Stimulated activated naive CD4-positive, alpha-beta T cell (primary cell): Measurements from ENCODE around the gene SLC7A14.

Source experiments
- DNase-seq, 6 experiments: peaks; one replicate each; lab custom pipeline; 2025; lab: John Stamatoyannopoulos, UW

The SLC7A14 gene

DNA sequence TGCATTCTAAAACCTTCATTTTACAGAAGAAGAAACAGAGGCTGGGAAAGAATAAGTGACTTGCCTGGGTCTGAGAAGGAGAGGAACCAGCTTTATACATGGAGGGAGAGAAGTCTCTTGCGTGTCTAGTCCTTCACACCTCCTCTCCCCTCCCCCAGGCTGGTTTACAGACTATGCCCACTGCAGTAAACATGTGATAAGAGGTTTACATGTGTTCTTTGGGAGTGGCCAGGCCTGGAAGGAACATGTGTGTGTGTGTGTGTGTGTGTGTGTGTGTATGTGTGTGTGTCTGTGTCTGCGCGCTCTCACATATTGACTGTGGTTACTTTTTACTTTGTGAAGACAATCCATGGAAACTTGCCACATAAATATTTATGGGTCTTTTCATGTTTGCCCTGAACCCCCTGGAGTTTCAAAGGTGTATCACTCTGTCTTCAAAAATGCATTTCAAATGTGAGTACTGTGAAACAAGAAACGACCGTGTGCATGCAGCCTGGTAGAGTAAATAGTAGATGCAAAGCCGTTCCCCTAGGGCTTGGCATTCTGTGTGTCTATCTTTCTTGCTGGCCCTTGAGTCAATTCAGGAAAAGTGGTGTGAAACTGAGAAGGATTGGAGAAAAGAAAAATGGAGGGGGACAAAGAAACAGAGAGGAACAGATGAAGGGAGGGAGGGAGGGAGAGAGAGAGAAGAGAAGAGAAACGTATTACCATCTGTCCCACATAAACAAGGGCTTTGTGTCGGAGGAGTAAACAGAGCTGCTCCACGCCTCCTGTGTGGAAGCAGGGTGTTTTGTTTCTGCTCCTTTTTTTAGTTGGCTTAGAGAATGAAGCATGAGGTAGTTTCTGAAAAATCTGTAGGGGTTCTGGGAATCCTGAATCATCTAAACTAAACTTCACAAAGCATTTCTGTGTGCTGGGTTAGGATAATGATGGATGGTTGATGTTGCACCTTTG lies 115.5 kb downstream of the SLC7A14 start:
- no peak for DNase-seq

DNA sequence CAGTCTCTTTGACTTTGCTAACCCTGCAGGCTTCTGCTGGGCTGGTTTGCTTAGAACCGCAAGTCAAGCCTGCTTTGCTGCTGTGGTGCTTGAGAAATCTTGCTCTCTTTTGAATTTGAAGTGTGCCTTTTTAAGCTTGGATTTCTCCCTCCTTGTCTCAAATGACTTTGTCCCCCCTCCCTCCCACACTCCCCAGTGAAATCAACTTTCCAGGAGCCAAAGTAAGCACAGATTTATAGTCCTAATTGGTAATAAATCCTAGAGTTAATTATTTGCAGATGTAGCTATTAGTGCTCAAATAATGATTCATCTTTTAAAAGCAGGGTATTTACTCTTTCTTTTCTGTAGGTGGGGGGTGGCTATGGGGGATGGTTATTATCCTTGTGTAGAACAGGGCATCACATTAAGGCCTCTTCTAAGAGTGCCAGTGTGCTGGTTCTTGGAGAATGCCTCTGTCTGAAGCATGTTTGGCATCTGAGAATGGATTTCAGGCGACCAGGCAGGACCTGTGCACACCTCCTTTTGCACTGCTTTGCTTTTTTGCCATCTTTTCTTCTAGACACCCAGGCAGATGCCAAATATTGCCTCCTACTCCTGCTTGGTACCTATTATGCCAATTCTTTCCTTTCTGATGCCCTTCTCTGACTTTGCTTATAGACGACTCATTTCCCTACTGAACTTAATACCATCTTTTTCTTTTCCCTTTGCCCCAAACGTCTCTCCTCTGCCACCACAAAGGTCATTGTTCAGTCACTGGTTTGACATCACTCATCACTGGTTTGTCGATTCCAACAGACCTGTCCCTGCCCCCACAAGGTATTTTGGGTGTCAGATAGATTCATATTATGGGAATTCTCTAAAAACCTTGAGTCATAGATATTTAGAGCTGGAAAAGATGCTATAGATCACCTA lies 116.5 kb downstream of the SLC7A14 start:
- no peak for DNase-seq

DNA sequence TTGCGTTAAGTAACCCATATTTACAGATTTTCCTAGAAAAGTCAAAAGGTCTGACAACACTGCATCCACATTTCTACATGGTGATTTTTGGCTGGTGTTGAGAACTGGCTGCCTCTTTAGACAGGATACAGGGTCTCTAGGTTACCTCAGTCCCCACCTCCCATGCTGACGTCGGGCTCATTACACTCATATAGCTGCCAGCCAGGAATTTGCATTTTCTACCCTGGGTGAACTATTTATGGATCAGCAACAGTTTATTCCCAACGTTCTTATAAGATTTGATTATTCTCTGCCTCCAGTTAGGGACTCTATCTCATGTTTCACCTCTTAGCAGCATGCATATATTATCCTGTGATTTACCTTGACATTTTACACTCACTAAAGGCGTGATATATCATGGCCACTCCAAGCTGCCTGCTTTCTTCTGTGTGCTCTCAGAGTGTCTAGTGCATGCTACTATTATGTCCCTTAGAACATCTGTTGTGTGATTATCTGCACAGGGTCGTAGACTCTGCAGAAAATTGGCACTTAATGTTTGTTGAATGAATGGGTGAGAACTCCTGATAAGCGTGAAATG lies 118.2 kb downstream of the SLC7A14 start:
- DNase-seq = no peak

DNA sequence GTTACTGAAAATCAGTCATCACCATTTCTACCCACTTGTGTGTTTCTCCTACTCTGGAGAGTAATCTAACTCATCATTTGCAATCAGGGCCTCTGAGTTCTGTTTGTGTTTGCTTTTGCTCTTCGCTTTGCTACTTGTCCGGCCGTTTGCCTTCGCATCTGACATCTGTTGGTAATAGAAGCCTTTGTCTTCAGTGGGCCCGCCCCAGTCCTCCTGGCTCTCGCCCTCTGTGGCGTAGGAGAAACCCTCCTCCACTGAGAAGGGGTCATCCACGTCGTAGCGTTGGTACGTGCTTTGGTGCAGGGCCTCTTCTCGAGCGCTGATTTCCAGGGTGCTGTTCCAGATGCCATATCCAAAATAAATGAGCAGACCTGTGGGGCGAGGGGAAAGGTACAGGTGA lies 118.9 kb downstream of the SLC7A14 start:
- no peak for DNase-seq

DNA sequence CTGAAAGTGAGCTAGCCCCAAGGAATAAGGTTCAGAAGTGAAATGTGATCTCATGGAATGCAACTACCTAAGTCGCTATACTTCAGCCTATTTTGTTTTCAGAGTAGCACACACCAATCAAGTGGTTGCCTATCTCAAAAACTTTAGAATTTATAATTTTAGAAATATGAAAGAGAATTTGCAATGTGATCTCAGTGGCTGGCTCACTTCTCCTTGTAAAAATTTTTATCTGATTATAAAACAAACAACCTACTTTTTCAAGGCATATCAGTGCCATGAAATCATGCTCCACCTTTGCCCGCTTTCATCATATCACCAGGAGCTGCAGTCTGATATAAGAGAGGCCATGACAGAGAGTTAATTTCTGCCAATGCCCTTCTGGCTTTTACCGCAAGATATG lies 119.9 kb downstream of the SLC7A14 start:
- no peak for DNase-seq

DNA sequence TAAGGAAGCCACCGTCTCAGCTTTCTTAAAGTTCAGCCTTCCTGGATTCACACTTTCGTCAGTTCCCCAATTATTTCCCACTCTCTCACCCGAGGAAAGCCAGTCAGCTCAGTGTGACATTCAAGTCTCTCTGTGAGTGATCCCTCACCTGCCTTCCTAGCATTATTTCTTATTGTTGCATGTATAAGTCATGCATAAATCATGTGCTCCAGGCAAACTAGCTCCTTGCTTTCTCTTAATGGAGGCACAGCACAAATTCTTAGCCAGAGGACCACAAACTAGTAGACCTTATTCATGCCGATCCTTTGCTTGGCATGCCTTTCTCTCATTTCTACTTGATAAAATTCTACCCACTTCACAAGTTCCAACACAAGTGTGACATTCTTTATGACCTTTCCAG lies 122.9 kb downstream of the SLC7A14 start:
- no peak for DNase-seq

DNA sequence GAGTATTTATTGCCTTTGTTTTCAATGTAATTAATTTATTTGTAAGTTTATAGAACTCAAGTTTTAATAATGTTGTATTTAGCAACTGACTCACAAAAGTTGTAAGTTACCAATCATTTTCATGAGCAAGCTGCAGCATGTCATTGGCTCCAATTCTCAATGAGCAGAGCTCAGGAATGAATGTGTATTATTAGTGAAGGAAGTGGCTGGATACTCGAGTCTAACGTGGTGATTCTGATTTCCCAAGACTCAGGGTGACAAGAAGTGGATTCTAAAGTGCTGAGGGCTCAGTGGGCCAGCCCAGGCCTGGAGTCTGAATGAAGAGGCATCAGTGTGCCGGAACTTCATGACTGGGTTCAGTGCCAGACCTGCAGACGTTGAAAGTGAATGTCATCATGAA lies 127.6 kb downstream of the SLC7A14 start:
- no peak for DNase-seq

DNA sequence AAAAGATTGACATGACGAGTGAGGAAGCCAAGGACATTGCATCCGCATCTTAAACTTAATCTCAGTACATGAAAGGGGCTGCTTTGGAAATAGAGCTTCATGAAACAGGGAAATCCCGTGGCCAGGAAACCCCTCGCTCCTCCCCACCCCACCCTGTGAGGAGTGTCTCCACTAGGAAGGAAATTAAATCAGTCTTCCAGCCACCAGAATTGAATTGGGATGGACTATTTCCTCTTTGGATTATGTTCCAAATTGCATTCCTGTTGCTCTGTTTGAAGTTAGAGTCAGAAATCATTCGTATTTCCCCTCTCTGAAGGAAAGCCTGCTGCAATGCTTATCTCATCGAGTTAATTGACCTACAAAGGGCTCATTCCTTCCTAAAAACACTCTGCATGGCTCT lies 131.4 kb downstream of the SLC7A14 start:
- no peak for DNase-seq

DNA sequence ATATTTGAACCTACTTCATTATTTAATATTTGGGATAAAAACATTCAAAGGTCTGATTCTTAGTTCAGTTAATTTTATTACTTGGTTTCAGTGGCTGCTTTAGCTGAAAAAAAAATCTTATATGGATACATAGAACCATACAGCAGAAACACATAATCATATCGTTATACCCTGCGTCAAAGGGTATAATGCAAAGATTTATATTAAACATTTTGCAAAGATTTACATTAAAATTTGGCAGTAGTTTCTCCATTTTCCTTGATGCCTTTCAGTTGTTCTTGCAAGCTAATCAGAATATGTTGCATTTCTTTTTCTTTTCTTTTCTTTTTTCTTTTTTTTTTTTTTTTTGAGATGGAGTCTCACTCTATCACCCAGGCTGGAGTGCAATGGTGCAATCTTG lies 135.8 kb downstream of the SLC7A14 start:
- no peak for DNase-seq

DNA sequence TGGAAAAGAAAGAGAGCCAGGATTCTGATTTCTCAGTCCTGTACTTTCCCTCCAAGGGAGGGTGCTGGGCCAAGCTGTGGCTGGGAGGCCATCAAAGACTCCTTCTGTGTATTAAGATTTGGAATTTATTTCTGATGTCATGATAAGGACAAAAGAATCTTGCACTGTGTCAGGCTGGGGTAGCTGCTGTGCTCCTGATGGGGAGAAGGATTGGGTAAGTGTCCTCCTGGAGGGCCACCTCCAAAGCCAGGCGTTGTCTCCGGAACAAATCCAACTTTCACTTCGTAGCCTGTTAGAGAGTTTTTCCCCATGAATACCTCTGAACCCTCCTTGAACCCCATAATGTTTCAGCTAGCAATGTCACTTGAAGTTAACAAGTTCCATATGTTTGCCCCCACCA lies 137.3 kb downstream of the SLC7A14 start:
- DNase-seq = no peak

DNA sequence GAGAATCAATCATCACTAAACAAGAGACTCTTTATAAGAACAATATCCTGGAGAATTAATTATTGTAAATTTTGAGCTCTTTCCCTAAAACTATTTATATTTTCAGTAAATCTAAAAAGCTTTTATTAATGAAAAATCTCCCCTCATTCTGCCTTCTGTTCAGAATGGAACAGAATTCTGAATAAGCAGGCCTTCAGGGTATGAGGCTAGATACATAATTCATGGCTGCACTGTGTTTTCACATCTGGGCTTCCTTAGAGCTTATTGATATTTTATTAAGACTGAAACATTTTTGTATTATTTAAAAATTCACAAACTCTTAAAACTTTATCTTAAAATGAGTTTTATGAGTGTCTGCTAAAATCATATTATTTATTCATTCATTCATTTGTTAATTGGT lies 142.4 kb downstream of the SLC7A14 start:
- no peak for DNase-seq

DNA sequence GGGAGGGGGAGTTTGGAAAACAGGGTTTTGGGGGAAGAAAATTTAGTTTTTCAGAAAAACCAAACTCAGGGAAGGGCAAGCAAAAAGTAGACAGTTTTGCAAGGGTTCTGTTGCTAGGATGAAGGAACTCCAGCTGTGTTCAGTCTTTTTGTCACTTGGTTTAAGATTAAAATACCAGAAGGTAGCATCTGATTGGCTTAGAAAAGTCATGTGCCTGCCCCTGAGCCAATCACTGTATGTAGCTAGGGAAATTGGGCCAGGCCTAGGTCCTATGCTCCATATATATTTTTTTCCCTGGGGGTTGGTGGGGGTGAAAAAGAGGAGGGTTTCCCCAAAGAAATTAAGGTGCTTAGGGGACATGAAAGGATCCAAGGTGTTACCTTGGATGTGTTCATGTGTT lies 142.9 kb downstream of the SLC7A14 start:
- DNase-seq = no peak

DNA sequence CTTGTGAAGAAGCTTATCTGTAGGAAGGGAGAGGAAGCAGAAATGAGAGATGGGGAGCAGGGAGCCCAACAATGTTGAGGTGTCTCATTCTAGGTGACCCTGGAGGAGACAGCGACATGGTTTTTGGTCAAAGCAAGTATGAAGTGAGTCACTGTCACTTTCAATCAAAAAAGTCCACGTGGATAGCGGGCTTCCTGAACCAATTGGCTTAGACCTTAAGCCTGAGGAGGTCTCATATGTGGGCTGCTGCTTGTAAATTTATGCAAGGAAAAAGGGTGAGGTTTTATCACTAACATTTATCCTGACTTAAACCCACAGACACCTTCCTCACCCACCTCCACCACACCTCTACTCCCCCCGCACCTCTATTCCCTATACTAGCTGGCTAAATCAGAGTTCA lies 144.5 kb downstream of the SLC7A14 start:
- no peak for DNase-seq

DNA sequence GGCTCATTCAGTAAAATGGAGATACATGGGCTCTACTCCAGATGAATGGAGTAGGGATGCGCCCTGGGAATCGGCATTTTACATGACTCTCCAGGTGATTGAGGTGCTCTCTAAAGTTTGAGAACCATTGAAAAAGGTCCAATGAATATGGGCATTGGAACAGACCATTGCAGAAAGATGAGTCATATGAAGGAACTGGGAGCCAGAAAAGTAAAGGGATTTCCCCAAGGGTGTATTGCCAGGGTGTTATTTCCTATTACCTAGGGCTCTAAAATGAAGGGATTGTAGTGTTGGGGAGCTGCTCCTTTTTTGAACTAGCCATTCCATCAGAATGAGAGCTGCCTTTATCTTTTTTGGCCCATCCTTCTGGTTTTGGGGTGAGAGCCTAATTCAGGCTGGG lies 145.5 kb downstream of the SLC7A14 start:
- no peak for DNase-seq

DNA sequence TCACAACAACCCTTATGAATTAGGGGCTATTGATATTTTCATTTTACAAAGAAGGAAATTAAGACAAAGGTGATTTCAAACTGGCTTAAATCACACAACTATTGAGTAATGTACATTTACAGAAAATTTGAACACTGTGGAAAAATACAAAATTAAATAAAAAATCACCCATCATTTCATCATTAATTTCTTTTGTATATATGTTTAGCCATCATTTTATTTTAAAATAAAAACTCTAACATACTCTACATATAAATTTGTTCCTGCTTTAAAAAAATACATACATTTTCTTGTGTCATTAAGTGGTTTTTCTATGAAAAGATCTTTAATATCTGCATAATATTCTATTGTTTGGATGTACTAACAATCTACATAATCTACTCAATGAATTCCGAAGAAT lies 147.0 kb downstream of the SLC7A14 start:
- DNase-seq = no peak

DNA sequence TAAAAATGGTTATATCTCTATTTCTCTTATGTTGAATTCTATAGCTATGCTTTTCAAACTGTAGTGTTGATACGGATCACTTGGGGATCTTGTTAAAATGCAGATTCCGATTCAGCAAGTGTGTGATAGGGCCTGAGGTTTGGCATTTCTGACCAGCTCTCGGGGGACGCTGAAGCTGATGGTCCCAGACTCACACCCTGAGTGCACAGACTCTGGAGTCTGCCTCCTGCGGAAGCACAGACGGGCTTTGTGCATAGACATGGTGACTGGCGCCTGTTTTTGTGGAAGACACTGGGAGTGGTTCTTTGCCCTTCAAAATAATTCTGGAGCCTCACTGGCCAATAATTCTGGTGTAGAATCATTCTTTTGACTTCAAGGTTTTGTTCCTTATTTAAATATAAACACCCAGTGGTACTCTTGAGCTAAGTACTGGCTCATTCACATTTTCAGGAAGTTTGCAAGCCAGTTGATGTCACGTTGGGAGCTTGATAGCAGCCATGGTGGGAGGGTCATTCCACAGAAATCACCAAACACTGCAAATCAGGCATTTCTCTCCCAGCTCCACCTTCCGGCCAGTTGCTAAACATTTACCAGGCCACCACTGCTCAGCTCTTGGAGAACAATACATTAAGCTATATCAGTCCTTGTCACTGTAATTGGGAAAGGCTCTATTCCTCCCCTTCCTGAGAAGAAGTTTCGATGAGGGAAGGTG lies 148.0 kb downstream of the SLC7A14 start:
- no peak for DNase-seq

DNA sequence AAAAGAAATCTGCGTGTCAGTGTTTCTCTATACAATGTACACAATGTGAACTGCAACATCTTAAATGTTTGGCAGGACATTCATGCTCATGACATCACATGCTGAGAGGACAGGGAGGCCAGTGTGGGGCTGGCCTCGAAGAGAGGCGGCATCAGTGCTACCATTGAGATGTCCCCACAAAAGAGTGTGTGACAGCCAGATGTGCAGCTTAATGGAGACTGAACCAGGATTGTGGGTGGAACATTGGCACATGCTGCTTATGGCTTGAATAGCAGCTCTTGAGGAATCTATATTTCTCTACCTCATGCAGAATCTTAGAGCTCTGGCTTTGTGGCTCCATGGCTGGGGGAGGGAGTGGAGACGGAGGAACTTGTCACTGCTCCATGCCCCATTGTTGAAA lies 148.7 kb downstream of the SLC7A14 start:
- no peak for DNase-seq

DNA sequence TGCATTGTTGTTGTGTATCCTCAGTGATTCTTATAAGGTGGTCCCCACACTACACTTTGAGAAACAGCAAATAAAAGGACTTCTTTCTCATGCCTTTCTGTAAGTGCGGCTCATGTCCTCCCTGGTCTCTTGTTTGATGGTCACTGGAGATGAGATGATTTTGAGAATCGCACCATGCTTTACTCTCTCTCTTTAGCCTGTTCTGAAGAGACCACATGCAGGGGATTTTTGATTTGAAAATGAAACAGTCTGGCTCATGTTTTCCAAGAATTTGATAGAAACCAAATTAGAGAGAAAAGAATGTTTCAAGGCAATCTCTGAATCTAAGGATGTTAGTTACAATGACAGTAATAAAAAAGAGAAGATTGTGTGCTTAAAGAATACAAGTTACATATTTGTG lies 149.2 kb downstream of the SLC7A14 start:
- DNase-seq = no peak

DNA sequence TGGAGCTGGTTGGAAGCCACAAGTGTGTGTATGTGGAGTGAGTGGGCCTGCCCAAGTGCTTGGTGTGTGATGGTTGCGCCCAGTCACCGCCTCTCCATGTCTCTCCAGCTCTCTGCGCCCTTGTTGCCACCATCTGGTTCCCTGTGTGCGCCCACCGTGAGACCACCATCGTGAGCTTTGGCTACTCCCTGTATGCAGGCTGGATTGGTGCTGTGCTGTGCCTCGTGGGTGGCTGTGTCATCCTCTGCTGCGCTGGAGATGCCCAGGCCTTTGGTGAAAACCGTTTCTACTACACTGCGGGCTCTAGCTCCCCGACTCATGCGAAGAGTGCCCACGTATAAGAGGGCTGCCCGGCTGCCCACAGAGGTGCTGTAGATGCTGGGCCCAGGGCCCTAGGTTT lies 153.5 kb downstream of the SLC7A14 start:
- no peak for DNase-seq

DNA sequence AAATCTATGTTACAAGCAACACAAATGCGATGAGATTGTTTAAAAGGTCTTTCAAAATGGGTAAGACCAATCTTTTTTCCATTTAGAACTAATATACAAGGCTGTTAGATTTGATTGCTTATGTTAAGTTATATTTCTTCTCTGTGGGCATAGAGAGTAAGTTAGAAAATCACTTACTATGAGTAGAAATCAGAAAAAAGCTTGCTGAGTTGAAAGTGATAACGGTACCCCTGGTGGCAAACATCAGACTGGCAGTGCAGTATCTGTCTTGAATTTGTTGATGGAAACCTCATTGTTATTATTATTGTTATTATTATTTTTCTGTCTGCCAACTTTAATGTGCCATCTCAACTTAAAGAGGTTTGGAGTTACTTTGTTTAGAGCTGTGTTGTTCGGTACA lies 154.8 kb downstream of the SLC7A14 start:
- DNase-seq = no peak

DNA sequence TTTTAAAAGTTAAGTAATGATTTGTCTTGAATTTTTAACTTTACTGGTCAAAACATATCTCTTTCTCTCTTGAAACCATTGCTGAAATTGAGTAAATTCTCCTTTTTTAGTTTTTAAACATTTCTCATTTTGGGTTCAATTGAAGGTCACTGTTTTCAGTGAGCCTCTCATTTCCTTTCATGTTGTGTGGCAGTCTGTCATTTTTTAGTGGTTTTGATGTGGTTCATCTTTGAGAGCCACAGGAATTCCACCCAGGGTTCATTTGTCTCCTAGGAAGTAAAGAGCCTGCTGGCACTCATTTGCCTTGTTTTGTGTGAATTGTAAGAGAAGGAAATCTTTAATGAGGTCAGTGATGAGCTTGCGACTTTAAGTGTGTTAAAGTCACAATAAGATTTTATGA lies 156.8 kb downstream of the SLC7A14 start:
- peak in 1 of 6 experiments; percentile 2 for DNase-seq

DNA sequence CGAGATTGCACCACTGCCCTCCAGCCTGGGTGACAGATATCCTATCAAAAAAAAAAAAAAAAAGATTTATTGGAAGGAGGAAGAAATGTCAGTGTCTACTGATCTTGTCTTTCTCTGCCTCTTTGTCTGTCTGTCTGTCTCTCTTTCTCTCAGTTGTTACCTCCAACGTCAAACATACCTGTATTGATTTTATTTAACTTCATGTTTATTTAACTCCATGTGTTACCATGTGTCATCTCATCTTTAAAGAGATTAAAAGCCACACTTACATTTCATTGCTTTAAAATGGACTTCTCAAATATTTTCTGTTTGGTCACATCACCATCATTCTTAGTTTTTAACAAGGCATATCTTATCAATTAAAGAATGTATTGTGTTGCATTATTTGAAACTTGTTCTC lies 157.8 kb downstream of the SLC7A14 start:
- no peak for DNase-seq
